GM19035 (cell line): ENCODE measurements around the gene TAC4.
A peak's percentile ranks its signal among the peaks of the same experiment; 100 is the strongest.

Experiments used
- ATAC-seq: cut with Tn5 transposase; IDR thresholded peaks from one replicate; pipeline ENCODE4 v1.9.1; 2021; ENCODE audit not compliant: unreplicated experiment

The TAC4 gene

DNA sequence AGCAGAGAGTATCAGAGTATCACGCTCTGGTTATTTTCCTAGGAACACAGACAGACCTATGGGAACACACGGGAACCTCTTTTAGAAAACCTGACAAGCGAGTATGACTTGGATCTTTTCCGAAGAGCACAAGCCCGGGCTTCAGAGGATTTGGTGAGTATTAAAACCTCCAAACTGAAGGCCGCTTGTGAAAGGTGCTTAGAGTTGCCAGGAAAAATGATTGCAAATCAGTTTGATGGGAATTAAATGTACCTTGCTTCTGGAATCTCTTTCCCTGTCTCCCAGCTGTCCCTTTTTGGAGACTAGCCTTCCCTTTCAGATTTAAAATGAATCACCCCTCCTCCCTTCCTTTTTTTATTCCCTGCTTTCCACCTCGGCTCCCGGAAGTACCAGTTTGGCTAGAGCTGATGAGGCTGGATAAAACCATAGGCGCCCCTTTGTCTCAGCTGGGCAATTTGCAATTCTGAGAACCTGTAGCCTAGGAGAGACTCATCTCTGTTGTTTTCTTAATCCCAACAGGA is 32.0 kb downstream of the TAC4 start:
- ATAC-seq = no peak

DNA sequence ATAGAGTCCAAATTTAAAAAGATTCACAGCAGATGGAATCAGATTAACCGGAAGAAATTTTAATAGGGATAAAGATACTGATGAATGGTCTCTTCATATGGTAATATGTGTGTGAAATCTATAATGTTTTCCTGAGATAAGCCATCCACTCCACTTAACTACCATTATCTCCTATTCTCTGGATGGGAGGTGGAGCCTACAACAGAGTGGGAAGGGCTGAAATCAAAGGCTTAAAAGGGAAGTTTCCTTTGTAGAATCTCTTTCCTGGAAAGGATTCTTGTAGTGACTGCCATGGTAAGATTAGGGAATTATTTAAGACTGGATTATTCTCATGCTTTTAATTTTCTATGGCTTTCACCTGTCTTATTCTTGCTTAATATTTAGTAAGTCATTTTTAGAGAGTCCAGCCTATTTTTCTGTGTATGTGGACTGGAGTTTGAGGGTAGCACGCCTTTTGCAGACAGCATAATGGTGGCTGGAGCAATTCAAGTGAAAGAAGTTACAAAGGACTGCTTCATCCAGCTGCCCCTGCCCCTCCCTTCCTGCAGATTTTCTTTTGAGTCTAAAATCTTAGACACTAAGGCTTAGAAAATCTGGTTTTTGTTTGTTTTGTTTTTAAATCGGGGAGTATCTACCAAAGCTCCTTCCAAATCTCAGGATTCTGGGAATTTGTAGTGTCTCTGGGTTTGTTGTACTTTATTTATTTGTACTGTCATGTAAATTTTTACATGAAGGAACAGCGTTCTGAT is 32.9 kb downstream of the TAC4 start:
- no peak for ATAC-seq

DNA sequence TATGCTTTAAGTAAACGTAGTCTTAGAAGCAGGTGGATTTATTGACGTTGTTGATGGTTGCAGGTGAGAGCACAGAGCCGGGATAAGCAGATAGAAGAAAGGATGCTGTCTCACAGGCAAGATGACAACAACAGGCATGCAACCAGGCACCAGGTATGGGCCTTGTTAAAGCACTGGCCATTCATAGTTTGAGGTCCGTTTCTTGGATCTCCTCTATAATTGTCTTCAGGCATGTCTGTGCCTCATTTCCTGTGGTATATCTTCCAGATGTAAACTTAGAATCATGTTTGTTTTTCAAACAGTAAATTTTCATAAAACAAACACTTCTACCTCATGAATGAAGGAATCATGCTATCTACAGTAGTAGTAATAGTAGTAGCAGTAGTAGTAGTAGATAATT is 38.8 kb downstream of the TAC4 start:
- ATAC-seq = no peak

DNA sequence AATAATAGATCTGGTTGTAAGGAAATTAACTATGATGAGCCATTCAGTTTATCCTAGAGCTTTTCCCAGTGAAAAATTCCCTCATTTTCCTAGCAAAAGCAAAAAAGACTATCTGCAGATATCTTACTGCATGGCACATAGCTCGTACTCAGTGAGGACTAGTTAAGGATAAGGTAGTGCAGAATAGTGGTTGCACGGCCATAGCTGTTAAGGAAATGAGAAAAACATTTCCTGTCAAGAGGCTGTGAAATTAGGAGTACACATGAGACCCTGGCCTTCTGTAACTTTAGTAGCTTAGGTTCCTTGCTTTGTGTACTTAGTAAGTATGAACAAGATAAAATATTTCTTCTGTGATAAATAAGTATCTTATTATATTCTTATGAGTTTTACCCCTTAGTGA is 49.1 kb downstream of the TAC4 start:
- ATAC-seq = no peak

DNA sequence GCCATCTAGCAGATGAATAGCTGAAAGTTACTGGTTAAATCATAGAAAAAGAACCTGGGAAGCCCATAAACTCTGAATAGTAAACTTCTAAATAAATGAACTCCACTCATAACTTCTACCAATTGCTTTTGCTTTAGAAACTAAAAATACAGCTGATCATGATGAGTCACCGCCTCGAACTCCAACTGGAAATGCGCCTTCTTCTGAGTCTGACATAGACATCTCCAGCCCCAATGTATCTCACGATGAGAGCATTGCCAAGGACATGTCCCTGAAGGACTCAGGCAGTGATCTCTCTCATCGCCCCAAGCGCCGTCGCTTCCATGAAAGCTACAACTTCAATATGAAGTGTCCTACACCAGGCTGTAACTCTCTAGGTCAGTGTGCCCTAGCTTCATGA is 49.7 kb downstream of the TAC4 start:
- ATAC-seq = no peak

DNA sequence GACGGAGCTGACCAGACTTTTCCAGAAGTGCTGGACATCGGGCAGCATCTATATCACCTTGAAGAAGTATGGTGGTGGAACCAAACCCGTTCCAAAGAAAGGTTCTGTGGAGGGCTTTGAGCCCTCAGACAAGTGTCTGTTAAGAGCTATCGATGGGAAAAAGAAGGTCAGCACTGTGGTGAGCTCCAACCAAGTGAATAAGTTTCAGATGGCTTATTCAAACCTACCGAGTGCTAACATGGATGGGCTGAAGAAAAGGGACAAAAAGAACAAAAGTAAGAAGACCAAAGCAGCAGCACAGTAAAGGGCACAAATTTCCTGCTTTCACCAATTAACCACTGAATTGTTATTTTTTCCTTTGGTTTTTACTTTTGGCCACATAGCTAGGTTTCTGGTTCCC is 52.5 kb downstream of the TAC4 start:
- ATAC-seq = no peak

DNA sequence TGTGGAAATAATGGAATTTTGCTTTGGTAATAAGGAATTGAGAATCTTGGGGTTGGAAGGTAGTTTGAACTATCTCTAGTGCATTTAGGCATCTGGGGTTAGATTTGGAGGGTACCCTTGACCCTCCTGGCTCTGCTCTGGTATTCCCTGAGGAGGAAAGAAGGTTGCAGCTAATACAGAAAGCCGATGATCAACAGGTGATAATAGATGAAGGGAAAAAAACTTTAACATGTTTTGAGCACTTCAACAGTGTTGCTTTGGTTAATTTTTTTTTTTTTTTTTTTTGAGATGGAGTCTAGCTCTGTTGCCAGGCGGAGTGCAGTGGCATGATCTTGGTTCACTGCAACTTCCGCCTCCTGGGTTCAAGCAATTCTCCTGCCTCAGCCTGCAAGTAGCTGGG is 54.6 kb downstream of the TAC4 start:
- no peak for ATAC-seq

DNA sequence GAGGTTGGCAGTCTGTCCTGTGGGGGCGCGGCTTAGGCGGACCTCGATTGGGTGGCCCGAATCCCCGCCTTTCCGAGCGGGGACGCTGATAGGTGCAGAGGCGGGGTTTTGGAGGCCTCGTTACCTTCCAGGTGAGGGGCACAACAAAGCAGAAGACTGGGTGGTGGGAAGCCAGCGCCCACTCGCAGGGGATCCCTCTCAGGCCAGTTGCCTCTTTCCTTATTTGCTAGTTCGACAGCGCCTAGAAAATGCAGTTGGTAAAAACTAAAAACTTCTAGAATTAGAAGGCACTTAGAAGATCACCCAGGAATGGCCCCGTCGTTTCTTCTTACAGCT is 58.7 kb downstream of the TAC4 start:
- ATAC-seq = no peak

DNA sequence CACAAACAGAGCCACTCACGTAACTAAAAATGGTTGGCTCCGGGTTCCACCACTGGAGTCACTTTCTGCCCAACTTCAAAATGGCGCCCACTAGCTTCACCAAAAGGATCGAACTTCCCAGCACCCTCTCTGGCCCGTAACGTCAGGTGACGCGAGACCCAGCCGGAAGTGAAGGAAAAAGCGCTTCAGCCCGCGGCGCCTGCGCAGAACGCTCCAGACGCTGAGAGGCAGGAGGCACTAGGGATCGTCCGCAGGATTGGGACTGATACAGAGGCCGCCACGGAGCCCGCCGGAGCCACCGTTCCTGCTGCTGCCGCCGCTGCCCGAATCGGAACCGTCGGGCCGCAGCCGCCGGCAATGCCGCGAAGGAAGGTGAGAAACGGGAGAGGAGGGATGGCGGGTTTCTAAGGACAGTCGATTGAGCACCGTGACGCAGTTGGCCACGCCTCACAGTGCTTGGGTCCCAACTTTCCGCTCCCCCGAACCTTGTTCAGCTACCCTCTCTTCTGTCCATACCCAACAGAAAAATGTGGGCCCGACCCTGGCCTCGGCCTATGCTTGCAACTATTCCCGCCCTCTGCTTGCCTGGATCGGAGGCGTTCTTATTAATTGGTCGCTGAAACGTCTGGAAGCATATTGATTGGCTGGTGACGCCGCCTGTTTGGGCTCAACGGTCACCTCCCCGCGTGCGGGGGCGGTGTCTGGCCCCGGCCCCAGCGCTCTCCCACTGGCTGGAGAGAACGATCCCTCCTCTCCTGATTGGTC is 59.2 kb downstream of the TAC4 start, which contains the start of gene KAT7:
Gene KAT7 (plus strand): TSS at position 204 of the 765 bp plus-strand sequence. CDS start 154 bp downstream, at position 358.
- peak; percentile 82 for ATAC-seq
